Keratinocyte (primary cell): ENCODE results near the gene GPAM.

Experiments
- CTCF ChIP-seq, 3 experiments: IDR thresholded peaks in 1 of 3; conservative IDR thresholded peaks in 1 of 3; optimal IDR thresholded peaks in 1 of 3; 2 replicates in 2 of 3; 3 replicates in 1 of 3; pipeline versions ENCODE3 to v1.5.1; 2011; ENCODE audit warnings: low read length in 3 of 3, mild to moderate bottlenecking in 3 of 3, moderate library complexity in 2 of 3, control low read depth in 1 of 3, inconsistent platforms in 1 of 3; ENCODE audit not compliant: insufficient read depth in 2 of 3; ENCODE audit errors: extremely low read depth in 1 of 3
- EZH2 ChIP-seq: IDR thresholded peaks from one replicate; pipeline ENCODE4 v1.6.1; 2012; ENCODE audit warnings: inconsistent platforms, mild to moderate bottlenecking, low read length, moderate library complexity

GRCh38 chr10:112230325-112230988, 46.9 kb upstream of the GPAM start:
- TF ChIP-seq EZH2: no peak
- TF ChIP-seq CTCF (optimal IDR thresholded peaks at IDR 0.05 in 1 of 3, IDR thresholded peaks at IDR 0.05 in 1 of 3, conservative IDR thresholded peaks at IDR 0.05 in 1 of 3; ENCODE audit: extremely low read depth in 1 of 3, insufficient read depth in 2 of 3, low read length in 3 of 3): no peak
